Ammon's horn (tissue), 1 donor: Measurements from ENCODE around the gene CAMSAP2.

Source experiments
- DNase-seq: peaks from one replicate; pipeline ENCODE4 v3.0.0-alpha.2; 2016; ENCODE audit warnings: low spot score

Gene CAMSAP2, protein sequence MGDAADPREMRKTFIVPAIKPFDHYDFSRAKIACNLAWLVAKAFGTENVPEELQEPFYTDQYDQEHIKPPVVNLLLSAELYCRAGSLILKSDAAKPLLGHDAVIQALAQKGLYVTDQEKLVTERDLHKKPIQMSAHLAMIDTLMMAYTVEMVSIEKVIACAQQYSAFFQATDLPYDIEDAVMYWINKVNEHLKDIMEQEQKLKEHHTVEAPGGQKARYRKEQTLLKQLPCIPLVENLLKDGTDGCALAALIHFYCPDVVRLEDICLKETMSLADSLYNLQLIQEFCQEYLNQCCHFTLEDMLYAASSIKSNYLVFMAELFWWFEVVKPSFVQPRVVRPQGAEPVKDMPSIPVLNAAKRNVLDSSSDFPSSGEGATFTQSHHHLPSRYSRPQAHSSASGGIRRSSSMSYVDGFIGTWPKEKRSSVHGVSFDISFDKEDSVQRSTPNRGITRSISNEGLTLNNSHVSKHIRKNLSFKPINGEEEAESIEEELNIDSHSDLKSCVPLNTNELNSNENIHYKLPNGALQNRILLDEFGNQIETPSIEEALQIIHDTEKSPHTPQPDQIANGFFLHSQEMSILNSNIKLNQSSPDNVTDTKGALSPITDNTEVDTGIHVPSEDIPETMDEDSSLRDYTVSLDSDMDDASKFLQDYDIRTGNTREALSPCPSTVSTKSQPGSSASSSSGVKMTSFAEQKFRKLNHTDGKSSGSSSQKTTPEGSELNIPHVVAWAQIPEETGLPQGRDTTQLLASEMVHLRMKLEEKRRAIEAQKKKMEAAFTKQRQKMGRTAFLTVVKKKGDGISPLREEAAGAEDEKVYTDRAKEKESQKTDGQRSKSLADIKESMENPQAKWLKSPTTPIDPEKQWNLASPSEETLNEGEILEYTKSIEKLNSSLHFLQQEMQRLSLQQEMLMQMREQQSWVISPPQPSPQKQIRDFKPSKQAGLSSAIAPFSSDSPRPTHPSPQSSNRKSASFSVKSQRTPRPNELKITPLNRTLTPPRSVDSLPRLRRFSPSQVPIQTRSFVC (N-terminal part only)

DNA sequence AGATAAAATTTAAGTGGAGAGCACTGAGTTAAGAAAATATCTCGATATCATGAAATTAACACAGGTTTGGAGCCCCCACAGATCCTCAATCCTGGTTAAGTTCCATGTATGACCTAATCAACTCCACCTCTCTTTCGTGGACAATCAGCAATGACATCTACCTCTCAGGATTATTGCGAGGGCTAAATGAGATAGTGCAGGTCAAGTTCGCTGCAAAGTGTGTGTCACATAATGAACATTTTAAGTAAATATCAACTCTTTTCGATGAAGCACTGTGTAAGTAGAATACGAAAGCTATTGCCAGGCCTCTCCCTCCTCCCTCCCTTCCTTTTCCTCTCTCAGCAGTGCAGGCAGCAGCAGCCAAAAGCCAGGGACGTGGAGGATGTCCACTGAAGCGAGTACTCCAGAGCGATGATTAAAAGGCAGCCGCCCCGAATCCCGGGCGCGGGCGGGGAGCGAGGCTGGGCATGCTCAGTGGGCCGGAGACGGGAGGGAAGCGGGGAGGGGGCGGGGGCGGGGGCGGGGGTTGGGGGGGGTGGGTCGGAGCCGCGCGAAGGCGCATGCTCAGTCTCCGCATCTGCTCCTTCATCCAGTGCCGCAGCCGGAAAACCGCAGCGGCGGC is at the start of gene CAMSAP2:
CAMSAP2 (plus strand) TSS at position 567 of the 622 bp plus-strand sequence. CDS start 935 bp downstream, outside the sequence.
- peak; percentile 89 for DNase-seq

GRCh38 chr1:200692316-200692715 is 46.4 kb upstream of the CAMSAP2 start:
- no peak for DNase-seq

DNA sequence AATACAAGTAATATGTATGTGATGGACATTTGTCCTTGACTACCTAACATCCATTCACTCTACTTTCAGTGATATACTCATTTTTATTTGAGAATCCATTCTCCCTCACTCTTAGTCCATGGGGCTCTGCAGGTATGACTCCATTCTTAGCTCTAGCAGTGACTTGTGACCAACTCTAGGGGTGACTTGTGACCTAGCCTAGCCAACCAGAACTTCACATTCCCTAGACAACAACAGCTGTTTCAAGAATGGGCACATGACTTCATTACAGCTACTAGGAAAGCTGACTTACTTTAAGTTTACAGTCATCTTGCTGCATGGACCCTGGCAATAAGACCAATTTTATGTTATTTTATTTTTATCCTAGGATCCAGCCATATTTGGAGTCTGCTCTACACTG is 45.4 kb upstream of the CAMSAP2 start:
- no peak for DNase-seq

GRCh38 chr1:200694738-200695137 is 44.0 kb upstream of the CAMSAP2 start:
- DNase-seq: no peak

DNA sequence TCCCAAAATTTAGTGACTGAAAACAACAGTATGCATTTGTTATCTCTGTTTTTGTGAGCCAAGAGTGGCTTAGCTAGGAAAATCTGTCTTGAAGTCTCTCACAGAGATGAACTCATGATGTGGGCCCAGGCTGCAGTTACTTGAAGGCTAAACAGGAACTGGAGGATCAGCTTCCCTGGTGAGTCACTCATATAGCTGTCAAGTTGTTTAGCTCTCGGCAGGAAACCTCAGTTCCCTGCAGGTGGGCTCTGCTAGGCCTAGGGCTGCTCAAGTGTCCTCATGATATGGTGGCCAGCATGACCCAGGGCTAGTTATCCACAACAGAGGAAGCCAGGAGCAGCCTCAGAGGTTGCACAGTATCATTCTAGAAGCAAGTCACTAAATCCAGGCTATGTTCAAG is 38.8 kb upstream of the CAMSAP2 start:
- DNase-seq: no peak

GRCh38 chr1:200704986-200705500 is 33.6 kb upstream of the CAMSAP2 start:
- DNase-seq: no peak

DNA sequence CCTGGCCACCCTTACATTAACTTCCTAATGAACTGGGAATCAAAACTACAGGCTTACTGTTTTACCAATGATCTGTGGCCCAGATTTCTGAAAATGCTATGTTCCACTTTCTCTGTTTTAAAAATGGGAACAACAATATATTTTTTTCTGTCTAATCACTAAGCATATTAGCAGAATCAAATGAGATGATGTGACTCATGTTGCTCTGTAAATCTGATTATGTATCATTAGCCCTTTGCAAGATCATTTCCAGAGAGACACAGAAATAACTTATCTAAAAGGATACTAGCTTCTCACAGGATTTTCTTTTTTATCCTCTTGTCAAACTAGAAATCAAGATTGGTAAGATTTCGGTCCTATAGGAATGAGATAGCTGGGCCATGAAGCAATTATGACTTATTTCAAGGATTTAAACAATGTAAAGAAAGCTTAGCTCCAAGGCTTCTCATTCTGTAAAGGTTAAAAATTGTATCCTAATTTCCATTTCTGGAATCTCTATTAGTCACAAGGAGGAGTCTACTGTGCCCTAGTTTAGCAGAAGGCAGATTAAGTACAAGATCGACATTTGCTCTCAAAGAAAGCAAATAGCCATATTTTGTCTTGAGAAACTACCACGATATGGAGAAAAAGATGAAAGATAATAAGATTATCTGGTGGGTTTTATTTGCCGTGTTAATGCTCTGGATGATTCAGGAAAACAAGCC is 32.4 kb upstream of the CAMSAP2 start:
- DNase-seq: no peak

- peak; percentile 11 for DNase-seq
Observed at GRCh38 chr1:200707116-200707515, 31.6 kb upstream of the CAMSAP2 start.

DNA sequence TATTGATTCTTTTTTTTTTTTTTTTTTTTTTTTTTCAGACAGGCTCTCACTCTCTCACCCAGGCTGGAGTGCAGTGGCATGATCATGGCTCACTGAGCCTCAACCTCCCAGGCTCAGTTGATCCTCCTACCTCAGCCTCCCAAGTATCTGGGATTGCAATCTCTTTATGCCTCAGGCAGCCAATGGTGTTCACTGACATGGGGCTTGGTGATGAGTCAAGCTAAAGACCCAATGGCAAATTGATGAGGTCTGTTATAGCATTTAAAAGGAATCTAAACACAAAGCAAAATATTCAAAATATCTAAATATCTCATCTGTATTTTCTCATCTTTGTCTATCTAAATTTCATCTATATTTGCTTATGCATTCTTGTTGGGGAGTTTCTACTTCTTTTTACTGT is 30.5 kb upstream of the CAMSAP2 start:
- DNase-seq: no peak

DNA sequence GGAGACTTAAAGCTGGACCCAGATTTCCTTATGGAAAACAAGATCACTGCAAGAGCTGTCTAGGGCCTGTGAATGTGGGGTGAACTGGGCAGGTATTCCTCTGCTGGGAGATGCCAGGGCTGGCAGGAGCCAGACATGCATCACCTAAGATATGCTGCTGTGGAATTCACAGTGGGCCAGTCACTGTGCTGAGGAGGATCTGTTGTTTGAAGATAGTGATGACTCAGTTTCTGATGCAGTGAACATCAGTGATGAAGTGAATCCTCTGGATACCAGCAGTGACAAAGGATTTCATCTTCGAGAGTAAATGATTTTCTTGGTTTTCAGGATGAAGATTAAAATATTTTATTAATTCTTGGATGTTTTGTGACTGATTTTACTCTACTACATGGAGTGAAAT is 29.9 kb upstream of the CAMSAP2 start:
- no peak for DNase-seq

GRCh38 chr1:200710166-200710565 is 28.5 kb upstream of the CAMSAP2 start:
- no peak for DNase-seq

DNA sequence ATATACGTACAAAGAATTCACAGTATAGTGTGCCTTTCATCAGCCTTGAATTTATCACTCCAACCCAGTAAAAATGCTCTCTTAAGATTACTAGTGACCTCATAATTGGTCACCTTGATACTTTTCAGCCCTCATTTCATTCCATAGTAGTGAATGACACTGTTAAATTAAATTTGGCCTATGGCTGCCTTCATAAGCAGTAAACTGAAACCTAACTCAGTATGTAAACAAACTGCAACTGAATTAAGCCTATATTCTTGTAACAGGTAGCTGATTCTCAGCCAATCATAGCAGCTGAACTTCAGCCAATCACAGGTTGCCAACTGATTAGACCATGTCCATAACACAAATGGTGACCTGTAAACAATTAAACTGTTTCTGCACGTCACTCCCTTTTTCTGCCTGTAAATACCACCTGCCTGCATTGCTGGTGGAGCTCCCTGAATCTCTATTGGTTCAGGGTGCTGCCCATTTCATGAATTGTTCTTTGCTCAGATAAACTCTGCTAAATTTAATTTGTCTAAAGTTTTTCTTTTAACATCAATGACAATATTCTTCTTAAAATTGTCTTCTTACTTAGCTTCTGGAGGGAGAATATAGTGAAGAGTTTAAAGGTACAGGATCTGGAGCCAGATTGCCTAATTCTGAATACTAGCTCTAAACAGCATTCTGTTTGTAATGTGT is 24.0 kb upstream of the CAMSAP2 start:
- no peak for DNase-seq

DNA sequence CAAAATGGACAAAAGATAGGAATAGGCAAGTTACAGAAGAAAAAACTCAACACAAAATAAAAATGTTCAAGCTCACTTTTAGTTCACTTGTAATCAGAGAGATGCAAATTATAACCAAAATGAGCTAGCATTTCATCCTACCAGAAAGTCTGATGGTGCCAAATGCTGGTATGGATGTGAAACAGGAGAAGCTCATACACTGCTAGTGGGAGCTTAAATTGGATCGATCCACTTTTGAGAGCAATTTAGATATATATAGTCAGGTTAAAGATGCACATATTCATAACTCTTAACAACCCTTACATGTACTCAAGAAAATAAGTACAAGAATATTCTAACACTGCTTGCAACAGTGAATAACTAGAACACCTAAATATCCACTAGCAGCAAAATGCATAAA is 18.5 kb upstream of the CAMSAP2 start:
- DNase-seq: no peak

DNA sequence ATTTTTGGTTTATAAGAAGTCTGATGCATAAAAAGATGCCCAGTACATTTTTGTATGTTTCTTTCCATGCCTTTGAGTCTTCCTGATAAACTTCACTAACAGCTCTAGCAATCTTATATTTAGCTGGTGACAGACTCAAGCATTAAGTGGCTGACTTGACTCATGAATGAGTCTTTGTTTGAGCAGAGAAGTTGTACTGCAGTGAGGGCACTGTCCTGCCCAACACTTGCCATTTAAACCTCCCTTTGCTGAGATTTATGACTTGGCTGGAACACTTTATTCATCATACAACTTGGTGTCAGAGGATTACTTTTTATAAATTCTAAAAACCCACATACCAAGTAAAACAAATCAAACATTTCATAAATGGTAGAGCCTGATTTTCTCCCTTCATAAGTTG is 14.6 kb upstream of the CAMSAP2 start:
- DNase-seq: no peak

- DNase-seq: no peak
Observed at GRCh38 chr1:200727257-200727656, 11.4 kb upstream of the CAMSAP2 start.

DNA sequence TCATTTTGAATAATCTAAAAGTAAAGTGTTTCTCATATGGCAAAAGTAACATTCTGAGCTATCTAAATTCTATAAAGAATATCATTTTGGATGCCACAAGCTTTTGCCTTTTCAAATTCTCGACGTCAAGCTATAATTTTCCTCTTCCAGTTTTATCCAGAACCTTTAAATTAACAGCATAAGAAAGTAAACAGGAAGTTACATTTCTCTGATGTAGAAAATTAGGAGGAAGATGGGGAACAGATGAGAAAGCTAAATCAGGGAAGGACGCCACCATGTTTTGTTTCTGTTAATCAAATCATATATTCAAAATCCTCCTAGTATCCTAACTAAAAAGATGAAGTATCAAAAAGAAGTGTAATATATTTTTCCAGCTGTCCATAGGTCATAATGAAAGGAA is 8.8 kb upstream of the CAMSAP2 start:
- no peak for DNase-seq

DNA sequence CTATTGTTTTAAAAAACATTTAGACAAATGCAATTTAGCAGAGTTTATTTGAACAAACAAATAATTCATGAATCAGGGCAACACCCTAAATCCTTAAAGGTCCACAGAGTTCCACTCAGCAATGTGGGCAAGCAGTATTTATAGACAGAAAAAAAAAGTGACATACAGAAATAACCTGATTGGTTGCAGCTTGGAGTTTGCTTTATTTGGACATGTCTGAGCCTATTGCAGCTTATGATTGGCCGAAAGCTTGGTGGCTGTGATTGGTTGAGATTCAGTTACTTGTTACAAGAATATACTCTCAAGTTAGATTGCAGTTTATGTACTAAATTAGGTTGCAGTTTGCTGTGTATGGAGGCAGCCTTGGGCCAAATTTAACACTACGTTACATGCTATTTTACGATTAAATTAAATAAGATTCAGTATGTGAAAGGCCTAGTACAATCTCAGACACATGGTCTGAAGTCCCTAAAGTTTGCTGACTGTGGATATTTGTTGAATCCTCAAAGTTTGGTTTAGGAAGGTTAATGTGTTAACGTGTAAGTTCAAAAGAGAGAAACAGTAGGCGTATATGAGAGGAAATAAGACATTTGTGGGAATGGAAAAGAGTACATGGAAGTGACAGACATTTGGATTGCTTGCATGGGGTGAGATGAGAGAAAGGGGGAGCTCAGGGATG is 6.9 kb upstream of the CAMSAP2 start:
- DNase-seq: no peak

GRCh38 chr1:200732438-200732837 is 6.3 kb upstream of the CAMSAP2 start:
- no peak for DNase-seq

DNA sequence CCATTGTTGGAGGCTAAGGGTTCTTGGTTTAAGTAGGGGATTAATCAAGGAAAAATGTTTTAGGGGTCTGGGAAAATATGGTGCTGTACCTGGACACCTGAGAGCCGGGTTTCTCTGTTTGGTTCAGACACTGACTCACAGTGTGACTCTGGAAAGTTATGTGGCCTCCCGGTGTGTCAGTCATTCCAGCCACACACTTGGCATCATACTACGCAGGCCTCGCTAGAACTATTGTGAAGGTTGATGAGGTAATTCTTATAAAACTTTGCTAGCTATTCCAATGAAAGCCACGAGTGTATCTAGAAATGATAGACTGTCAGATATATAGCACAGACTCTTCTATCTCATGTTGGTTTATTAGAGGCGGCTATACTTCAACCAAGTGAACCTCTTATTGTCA is 4.8 kb upstream of the CAMSAP2 start:
- DNase-seq: no peak

DNA sequence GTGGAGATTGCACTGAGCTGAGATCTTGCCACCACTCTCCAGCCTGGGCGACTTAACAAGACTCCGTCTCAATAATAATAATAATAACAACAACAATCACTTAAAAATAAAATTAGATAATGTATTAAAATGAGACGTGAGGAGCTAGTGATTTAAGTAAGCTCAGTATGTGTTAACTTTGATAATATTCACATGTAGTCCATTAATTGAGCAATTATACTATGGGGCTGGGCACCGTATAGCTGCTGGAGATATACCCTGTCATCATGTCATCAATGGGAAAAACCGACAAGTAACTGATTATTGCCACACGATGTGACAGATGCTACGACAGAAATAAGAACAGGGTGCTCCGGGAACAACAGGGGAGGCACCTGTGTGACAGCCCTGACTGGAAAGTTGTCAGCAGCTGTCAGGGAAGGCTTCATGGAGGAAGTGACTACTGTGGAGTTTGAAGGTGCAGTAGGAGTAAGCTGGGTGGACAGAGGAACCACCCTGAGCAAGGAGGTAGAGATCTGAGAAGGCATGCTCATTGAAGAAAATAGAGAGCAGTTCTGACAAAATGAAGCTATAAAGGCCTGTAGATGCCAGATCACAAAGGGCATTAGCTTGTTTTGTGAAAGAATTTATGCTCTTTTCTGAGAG is 924 bp upstream of the CAMSAP2 start:
- DNase-seq: no peak
